ENCODE results near the gene CNTNAP2. TPM values are rescaled to one million over a fixed set of nuclear protein-coding genes. Genes with fewer than 3 reads are reported as not detected.

Gene CNTNAP2
- total and polyA plus RNA-seq, 2 of the 8 experiments (the other 6 are each of a cell fraction or from before 2014, with no cell fraction given): 27.9 to 71.0 TPM

DNA sequence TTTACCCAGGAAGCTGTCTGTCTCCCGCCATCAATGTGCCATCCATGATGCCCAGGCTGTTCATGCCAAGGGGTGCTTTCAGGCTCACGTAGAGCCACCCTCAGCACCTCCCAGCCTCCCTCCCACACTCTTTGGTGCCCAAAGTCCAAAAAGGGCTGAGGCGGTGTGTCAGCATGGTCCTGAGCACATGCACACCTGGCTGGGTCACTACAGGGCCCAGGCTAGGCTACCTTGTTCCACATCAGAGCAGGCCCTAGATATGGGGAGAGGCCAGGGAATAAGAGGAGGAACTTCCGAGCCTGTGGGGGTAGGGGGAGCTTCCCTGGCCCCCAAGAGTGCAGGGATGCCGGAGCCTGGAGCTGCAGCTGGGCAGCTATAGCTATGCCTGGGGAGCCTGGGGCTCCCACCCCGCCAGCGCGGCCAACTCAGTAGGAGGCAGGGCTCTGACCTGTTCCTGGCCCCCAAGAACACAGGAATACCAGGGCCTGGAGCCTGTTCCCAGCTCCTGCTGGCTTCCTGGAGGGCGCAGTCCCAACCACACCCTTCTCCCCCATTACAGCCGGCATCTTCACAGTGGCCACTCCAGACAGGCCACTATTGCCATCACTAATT is 2340.8 kb downstream of the CNTNAP2 start:
- Histone ChIP-seq H4K5ac (ENCODE audit: insufficient read length, low read depth, low read length) (no peak overlapping the region), H2BK5ac (ENCODE audit: low read depth, low read length) (no peak overlapping the region), H3K14ac (ENCODE audit: insufficient read length) (no peak overlapping the region), H3K4me1 (replicated peaks in 1 of 4; ENCODE audit: control insufficient read depth in 3 of 4, insufficient read depth in 4 of 4, low read length in 3 of 4) (no peaks in the 10 kb centered on the region), H3K56ac (replicated peaks; ENCODE audit: insufficient read length, low read depth, low read length) (no peak overlapping the region), H4K20me1 (replicated peaks in 1 of 2; ENCODE audit: control insufficient read depth in 1 of 2, insufficient read depth in 2 of 2, low read length in 2 of 2) (peaks cover 0 to 3% of the 10 kb centered on the region in 2 experiments), H4K91ac (replicated peaks; ENCODE audit: insufficient read length, low read length) (no peak overlapping the region), H3K23me2 (ENCODE audit: low read depth, low read length) (peaks cover 4% of the 10 kb centered on the region; the same call in 1 of the 2 replicates), H3K27ac (ENCODE audit: low read depth, low read length) (no peak overlapping the region), H3K4ac (replicated peaks; ENCODE audit: insufficient read length, low read depth, low read length) (no peak overlapping the region), H3K27me3 (replicated peaks in 1 of 4; ENCODE audit: control insufficient read depth in 3 of 4, extremely low read depth in 1 of 4, insufficient read depth in 3 of 4, low read length in 3 of 4) (no peaks in the 10 kb centered on the region), H3K4me2 (ENCODE audit: insufficient read depth in 1 of 2, low read depth in 2 of 2, low read length in 2 of 2) (no peak overlapping the region), H3K4me3 (ENCODE audit: extremely low read depth in 1 of 4, insufficient read depth in 2 of 4, low read depth in 3 of 4, low read length in 4 of 4) (no peak overlapping the region), H2AK5ac (ENCODE audit: low read depth, low read length) (no peak overlapping the region), H2BK12ac (ENCODE audit: low read depth, low read length) (no peak overlapping the region), H3K18ac (ENCODE audit: extremely low read depth, low read length) (no peak overlapping the region), H3K79me2 (ENCODE audit: control insufficient read depth in 1 of 2, insufficient read depth in 2 of 2, low read length in 2 of 2) (no peaks in the 10 kb centered on the region), H2BK120ac (replicated peaks; ENCODE audit: low read depth, low read length) (no peak overlapping the region), H2BK20ac (ENCODE audit: low read length) (no peak overlapping the region), H2AFZ (ENCODE audit: low read length) (no peak overlapping the region), H3K23ac (ENCODE audit: insufficient read length) (no peak overlapping the region), H4K8ac (ENCODE audit: extremely low read depth, insufficient read depth, low read length) (no peak overlapping the region), H3K79me1 (ENCODE audit: low read depth, low read length) (no peaks in the 10 kb centered on the region), H3K36me3 (ENCODE audit: control insufficient read depth in 2 of 4, insufficient read depth in 4 of 4, low read length in 3 of 4) (no peaks in the 10 kb centered on the region), H2BK15ac (ENCODE audit: low read length) (no peak overlapping the region), H3K9me3 (ENCODE audit: insufficient read depth in 2 of 2, low read depth in 1 of 2, low read length in 1 of 2) (peaks cover 0 to 5% of the 10 kb centered on the region in 2 experiments; a peak in 1 of 4 replicates), H3K9ac (replicated peaks in 1 of 4; ENCODE audit: extremely low read depth in 1 of 4, low read depth in 3 of 4, low read length in 3 of 4) (no peak overlapping the region)
- WGBS, 2 experiments (ENCODE audit: extremely low coverage in 1 of 2, insufficient coverage in 1 of 2, insufficient read length in 1 of 2, insufficient replicate concordance in 2 of 2, low coverage in 1 of 2, low lambda C conversion rate in 2 of 2, missing lambda C conversion rate in 1 of 2): 96% methylated on average over 9 of the region's 10 CpGs; no CpG with 5 or more reads in 1 of the 2 experiments
- TF ChIP-seq SP1 (IDR thresholded peaks at IDR 0.05; ENCODE audit: low read depth, low read length) (no peak), TAF7 (optimal IDR thresholded peaks at IDR 0.05; ENCODE audit: borderline replicate concordance, low read depth, low read length) (no peak), FOSL1 (IDR thresholded peaks at IDR 0.05; ENCODE audit: insufficient read depth, low read depth, low read length) (no peak), TEAD4 (IDR thresholded peaks at IDR 0.05; ENCODE audit: low read depth, low read length) (no peak)
- DNase-seq (ENCODE audit: low read depth in 1 of 2, low spot score in 2 of 2) (no peak), FAIRE-seq (no peak)
- ChIA-PET POLR2A (ENCODE audit: partially characterized antibody) (interaction anchor here (1.0 kb wide), 1 partner anchor 11 kb away, joined by 3 read pairs; no protein-coding TSS in a partner anchor), CTCF (ENCODE audit: partially characterized antibody) (interaction anchor here (0.6 to 2.3 kb wide), 9 partner anchors 16 to 294 kb away, joined by 3 to 8 read pairs (median 4); no protein-coding TSS in a partner anchor)
